ENCODE results near the gene SMOC2. TPM values are rescaled to one million over a fixed set of nuclear protein-coding genes. Genes with fewer than 3 reads are reported as not detected.
"Not testable (repeated sequence)": the region's sequence is repeated elsewhere in the genome, so short reads cannot be mapped to it uniquely, and the experiment has no call there.

The SMOC2 gene
- total RNA-seq, 2 experiments from 2014 or later: not detected

DNA sequence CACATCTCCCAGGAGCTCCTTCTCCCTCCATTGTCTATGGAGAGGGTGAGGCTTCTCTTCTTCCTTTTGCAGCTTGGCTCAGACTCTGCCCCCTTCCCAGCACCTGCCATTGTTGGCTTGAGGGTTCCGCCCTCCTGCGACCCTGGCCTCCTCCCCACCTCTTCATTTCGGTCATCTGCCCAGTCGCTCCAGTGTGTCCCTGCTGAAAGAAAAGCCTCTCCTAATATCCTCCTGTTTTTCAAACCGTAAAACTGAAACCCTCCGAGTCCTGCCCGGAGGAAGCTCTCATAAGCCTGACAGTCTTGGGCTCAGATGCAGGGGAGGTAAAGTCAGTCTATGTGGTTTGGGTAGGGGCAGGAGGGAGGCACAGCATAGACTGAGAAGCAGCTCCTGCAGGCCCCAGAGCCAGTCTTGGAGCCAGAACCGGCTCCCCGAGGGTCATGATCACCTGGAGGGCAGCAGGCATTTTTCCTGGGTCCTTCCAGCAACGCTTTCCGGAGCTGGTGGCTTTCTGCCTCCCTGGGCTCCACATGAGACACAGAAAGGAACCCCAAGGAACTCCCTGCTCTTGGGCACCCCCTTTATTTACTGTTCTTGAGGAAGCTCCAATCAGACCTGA, 235.1 kb downstream of the SMOC2 start:
- H3K27me3 Mint-ChIP-seq: no peaks in the 10 kb centered on the region
- H3K9me3 Mint-ChIP-seq (ENCODE audit: low read depth): no peaks in the 10 kb centered on the region
- no peaks in the 10 kb centered on the region for H3K36me3 Mint-ChIP-seq
- no peaks in the 10 kb centered on the region for H3K4me1 Mint-ChIP-seq
- no peak overlapping the region for H3K4me3 Mint-ChIP-seq
- ATAC-seq (no peak), DNase-seq (no peak)
- H3K27ac Mint-ChIP-seq: no peak overlapping the region
- CTCF ChIA-PET: no interaction called here

DNA sequence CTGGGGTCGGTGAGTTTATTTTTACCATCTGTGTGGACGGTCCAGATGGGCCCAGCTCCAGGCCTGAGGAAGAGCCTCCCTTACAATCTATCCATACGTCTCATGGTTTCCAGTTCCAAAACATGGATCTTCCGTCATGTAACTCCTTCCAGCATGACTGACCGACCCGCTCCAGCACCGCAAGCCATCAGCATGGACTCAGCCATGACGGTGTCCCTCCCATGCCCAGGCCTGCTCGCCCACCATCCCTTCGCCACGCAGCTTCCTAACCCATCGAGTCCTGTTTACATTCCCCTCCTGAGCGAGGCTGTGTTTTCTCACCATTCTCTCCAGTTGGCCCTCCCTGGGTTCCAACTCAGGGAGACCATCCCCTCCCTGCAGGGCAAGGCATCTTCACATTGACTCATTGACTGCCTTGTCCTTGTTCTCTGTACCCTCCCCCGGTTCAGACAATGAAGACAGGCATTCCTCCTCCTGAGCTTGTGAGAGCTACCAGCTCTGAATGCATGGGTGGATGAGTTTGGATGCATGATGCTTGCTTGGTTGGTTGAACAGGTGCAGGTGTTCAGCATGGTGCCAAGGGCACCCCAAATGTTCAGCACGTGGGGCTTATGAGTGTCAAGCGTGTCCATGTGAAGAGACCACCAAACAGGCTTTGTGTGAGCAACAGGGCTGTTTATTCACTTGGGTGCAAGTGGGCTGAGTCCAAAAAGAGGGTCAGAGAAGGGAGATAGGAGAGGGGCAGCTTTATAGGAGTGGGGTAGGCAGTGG, 235.8 kb downstream of the SMOC2 start:
- Mint-ChIP-seq H3K4me3 (no peak overlapping the region), H3K27me3 (no peaks in the 10 kb centered on the region), H3K36me3 (no peaks in the 10 kb centered on the region), H3K9me3 (ENCODE audit: low read depth) (no peaks in the 10 kb centered on the region), H3K27ac (no peak overlapping the region), H3K4me1 (no peaks in the 10 kb centered on the region)
- no peak for ATAC-seq
- peak; percentile 18 for DNase-seq
- CTCF ChIA-PET: no interaction called here

DNA sequence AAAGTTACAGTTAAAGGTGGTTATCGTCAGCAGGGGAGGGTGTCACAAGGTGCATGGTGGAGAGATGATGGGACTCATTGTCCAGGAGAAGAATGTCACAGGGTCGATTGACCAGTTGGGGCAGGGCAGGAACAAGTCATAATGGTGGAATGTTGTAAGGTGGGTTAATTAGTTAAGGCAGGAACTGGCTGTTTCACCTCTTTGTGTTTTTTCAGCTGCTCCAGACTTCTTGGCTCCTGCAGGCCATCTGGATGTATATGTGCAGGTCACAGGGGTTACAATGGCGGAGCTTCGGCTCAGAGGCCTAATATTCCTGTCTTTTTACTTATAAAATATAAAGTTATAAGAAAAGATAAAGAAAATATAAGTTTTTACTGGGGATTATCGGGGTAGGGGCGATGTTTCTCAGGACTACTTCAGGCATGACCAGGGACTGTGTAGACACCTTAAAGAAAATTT, 236.4 kb downstream of the SMOC2 start:
- H3K27ac Mint-ChIP-seq; H3K27me3 Mint-ChIP-seq; CTCF ChIA-PET; H3K4me1 Mint-ChIP-seq; H3K9me3 Mint-ChIP-seq (ENCODE audit: low read depth); H3K4me3 Mint-ChIP-seq; ATAC-seq; H3K36me3 Mint-ChIP-seq; DNase-seq: not testable (repeated sequence)

DNA sequence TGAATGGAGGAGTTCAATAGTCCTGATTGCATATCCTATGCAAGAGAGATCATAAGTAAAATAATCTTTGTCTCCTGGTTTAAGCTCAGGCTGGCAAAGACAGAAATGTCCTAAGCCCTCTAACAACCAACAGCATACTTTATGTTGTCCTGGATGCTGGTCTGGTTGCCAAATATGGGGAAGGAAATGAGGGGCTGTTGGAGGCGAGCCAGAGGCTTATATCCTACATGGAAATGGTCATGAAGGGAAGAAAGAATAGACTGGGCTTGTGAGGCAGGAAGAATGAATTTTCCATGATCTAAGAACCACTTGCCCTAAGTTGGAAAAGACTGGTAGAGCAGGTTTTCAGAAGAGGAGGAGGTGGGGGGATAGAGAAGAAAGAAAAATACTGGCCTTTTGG, 237.1 kb downstream of the SMOC2 start:
- no peaks in the 10 kb centered on the region for H3K9me3 Mint-ChIP-seq (ENCODE audit: low read depth)
- no peaks in the 10 kb centered on the region for H3K36me3 Mint-ChIP-seq
- DNase-seq (no peak), ATAC-seq (no peak)
- no peaks in the 10 kb centered on the region for H3K27me3 Mint-ChIP-seq
- CTCF ChIA-PET: no interaction called here
- no peak overlapping the region for H3K4me3 Mint-ChIP-seq
- no peaks in the 10 kb centered on the region for H3K4me1 Mint-ChIP-seq
- no peak overlapping the region for H3K27ac Mint-ChIP-seq

DNA sequence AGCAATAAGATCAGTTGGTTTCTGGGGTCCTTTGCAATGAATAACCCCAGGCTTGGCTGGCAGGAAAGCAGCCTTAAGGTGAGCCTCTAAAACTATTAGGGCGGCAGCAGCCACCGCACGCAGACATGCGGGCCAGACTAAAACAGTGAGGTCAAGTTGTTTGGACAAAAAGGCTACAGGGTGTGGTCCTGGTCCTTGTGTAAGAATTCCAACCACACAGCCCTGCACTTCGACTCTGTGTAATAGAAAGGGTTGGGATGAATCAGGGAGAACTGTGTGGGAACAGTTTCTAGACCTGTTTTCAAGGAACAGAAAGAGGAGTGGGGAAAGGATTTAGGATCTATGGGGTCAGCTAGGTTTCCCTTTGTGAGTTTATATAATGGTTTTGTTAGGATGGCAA, 237.6 kb downstream of the SMOC2 start:
- Mint-ChIP-seq H3K36me3 (no peaks in the 10 kb centered on the region), H3K9me3 (ENCODE audit: low read depth) (no peaks in the 10 kb centered on the region), H3K27ac (no peak overlapping the region), H3K4me3 (no peak overlapping the region), H3K4me1 (no peaks in the 10 kb centered on the region), H3K27me3 (no peaks in the 10 kb centered on the region)
- peak; percentile 8 for DNase-seq
- no peak for ATAC-seq
- CTCF ChIA-PET: no interaction called here

DNA sequence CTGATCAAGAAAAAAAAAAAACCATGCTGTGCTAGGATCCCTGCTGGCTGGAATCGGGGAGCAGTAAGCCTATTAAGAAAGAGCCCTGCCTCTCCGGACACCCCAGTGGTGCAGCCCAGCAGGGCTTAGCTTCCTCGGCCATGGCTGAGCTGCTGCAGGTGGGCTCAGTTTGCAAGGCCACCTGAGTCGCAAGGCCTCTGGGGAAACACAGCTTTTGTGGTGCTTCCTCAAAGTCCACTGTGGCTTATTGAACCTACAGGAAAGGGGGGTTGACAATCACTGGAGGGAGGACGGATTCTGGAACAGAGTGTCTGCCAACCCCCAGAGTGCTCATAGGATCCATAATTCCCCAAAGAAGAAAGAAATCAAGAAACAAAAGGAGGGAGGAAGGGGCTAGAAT, 240.8 kb downstream of the SMOC2 start:
- ATAC-seq (no peak), DNase-seq (peak; percentile 12)
- Mint-ChIP-seq H3K4me1 (no peaks in the 10 kb centered on the region), H3K36me3 (no peaks in the 10 kb centered on the region), H3K9me3 (ENCODE audit: low read depth) (no peaks in the 10 kb centered on the region), H3K4me3 (no peak overlapping the region), H3K27me3 (no peaks in the 10 kb centered on the region), H3K27ac (no peak overlapping the region)
- CTCF ChIA-PET: no interaction called here

DNA sequence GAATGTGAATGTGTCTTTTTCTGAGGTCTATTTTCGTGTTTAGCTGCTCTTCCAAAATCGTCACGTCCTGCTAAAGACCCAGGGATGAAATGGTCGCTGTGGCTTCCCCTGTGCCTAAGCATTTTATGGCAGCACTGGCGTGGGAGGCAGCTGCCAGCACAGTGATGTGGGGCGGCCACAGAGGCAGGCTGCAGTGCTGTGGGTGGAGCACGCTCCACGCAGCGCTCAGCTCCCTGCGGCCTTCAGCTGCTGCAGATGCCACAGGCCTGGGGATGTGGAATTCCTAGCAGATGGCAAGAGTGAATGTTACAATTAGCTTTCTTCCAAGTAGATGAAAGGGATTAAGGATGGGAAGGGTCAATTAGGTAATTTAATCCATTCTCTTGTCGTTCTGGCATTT, 242.6 kb downstream of the SMOC2 start:
- CTCF ChIA-PET: no interaction called here
- peak; percentile 9 for DNase-seq
- Mint-ChIP-seq H3K4me1 (no peaks in the 10 kb centered on the region), H3K36me3 (no peaks in the 10 kb centered on the region), H3K27me3 (no peaks in the 10 kb centered on the region), H3K9me3 (ENCODE audit: low read depth) (no peaks in the 10 kb centered on the region), H3K4me3 (no peak overlapping the region), H3K27ac (no peak overlapping the region)
- ATAC-seq: no peak

DNA sequence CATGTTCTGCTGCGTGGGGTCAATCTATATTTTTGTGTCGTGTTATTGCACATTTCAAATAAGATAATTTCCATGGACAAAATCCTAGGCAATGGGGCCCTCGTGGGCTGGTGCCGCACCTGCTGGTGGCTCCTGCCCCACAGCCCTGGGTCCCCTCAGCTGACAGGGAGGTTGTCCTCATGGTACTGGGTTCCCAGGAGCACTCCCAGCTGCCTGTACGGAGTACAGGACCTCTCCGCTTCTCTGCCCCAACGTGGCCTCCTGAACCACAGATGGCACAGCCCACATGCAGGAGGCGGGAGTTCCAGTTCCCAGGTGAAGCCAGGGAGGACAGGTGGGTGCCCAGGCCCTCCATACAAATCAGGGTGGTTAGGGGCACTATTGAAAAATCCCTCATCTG, 243.5 kb downstream of the SMOC2 start:
- DNase-seq (peak; percentile 3), ATAC-seq (no peak)
- no peaks in the 10 kb centered on the region for H3K9me3 Mint-ChIP-seq (ENCODE audit: low read depth)
- H3K27me3 Mint-ChIP-seq: no peaks in the 10 kb centered on the region
- CTCF ChIA-PET: no interaction called here
- H3K27ac Mint-ChIP-seq: no peak overlapping the region
- no peaks in the 10 kb centered on the region for H3K36me3 Mint-ChIP-seq
- no peak overlapping the region for H3K4me3 Mint-ChIP-seq
- no peaks in the 10 kb centered on the region for H3K4me1 Mint-ChIP-seq

DNA sequence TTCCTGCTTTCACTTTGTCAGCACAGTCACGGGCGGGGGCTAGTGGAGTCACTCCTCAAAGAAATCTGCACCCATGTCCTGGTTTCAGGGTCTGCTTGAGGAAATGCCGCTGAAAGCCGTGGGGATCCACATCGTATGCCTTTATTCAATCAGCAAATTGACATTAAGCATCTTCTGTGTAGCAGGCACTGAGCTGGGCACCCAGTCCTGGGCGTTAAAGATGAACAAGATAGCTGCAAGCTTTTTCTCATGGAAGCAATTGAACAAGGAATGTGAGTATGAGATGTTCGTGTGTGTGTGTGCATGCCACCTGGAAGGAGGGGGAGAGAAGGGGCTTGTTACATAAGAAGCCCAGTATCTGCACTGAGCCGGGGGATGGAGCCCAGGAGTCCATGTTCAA, 243.9 kb downstream of the SMOC2 start:
- no peak overlapping the region for H3K4me3 Mint-ChIP-seq
- no peaks in the 10 kb centered on the region for H3K27me3 Mint-ChIP-seq
- H3K36me3 Mint-ChIP-seq: no peaks in the 10 kb centered on the region
- H3K9me3 Mint-ChIP-seq (ENCODE audit: low read depth): no peaks in the 10 kb centered on the region
- H3K27ac Mint-ChIP-seq: no peak overlapping the region
- no peaks in the 10 kb centered on the region for H3K4me1 Mint-ChIP-seq
- CTCF ChIA-PET: no interaction called here
- ATAC-seq (no peak), DNase-seq (peak; percentile 15)

DNA sequence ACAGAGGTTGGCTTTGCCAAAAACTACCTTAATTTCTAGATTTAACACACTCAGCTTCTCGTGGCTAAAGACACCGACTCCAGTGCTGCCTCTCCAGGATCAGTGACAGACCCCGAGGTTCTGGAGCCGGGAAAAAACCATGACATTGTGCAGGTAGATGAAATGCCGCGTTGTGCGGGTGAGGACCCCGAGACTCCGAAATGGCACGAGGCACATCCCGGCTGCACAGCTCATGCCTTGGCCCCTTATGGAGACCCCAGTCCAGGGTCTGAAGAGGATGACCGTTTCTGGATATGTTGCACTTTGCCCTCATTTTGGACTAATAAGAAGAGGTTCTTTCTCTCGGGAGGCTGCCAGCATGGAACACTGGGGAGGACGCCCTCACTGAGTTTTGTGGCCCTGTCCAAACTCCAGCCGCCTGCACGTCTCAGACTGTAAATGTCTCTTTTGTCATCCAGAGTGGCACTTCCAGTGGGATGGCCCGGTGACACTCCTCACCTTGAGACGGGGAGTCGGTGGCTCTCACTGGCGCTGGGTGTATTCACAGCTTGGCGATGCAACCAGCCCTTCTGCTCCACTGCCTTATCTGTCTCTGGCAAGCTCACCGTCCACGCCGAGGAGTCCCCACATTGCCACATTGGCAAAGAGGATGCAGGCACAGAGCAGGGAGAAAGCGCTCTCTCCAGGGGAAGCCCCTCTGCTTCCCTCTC, 245.2 kb downstream of the SMOC2 start:
- Mint-ChIP-seq H3K27me3 (no peaks in the 10 kb centered on the region), H3K9me3 (ENCODE audit: low read depth) (no peaks in the 10 kb centered on the region), H3K4me3 (no peak overlapping the region), H3K27ac (no peak overlapping the region), H3K36me3 (no peaks in the 10 kb centered on the region), H3K4me1 (no peaks in the 10 kb centered on the region)
- CTCF ChIA-PET: no interaction called here
- DNase-seq (peak; percentile 18), ATAC-seq (no peak)

DNA sequence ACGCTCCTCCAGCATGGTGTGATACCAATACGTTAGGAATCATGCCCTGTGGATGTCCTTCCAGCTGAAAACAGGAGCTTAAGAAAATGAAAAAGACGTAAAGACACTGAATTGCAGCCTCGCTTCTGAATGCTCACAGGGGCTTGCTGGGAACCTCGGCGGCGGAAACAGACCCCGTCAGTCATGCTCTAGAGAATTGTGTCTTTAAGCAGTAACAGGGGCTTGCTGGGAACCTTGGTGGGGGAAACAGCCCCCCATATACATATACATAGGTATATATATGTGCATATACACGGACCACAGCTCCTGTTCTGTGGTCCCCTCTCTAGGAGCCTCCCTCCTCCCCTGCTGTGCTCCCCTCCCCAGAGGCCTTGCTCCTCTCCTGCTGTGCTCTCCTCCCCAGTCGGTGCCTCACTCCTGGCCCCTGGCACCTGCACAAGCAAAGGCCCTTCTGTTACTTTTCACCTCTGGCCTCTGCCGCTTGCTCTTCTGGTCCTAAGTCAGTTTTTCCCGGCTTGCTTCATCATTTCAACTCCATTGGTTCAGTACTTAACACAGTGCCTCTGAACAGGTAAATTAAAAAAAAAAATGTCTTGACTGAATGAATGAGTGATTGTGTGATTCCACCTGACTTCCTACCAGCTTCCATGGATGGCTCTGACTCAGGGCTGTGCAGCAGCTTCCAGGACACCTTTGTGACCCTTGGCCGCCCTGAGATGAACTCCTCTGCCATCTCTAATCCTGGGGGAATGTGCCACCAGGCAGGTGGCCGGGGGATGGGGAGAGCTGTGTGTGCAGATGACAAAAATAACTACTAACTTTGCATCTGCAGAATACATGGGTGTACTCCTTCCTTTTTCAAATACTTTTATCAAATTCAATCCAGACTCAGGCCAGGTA, 246.1 kb downstream of the SMOC2 start:
- DNase-seq: peak; percentile 9
- Mint-ChIP-seq H3K4me1 (no peaks in the 10 kb centered on the region), H3K4me3 (no peak overlapping the region), H3K36me3 (no peaks in the 10 kb centered on the region), H3K9me3 (ENCODE audit: low read depth) (no peaks in the 10 kb centered on the region), H3K27ac (no peak overlapping the region), H3K27me3 (no peaks in the 10 kb centered on the region)
- CTCF ChIA-PET: no interaction called here
- ATAC-seq: no peak

DNA sequence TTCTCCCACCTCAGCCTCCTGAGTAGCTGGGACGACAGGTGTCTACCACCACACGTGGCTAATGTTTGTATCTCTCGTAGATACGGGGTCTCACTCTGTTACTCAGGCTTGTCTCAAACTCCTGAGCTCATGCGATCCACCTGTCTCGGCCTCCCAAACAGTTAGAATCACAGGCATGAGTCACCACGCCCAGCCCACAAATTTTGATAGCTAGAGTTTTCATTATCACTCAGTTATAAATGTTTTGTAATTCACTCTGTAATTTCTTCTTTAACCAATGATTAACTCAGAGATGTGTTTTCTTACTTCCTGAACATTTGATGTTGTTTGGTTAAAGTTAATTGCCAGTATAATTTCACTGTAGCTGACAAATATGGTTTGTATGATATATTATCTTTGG, 249.3 kb downstream of the SMOC2 start:
- DNase-seq (no peak), ATAC-seq (no peak)
- Mint-ChIP-seq H3K27ac (no peak overlapping the region), H3K4me1 (no peaks in the 10 kb centered on the region), H3K4me3 (no peak overlapping the region), H3K9me3 (ENCODE audit: low read depth) (no peaks in the 10 kb centered on the region), H3K27me3 (no peaks in the 10 kb centered on the region), H3K36me3 (no peaks in the 10 kb centered on the region)
- CTCF ChIA-PET: no interaction called here

DNA sequence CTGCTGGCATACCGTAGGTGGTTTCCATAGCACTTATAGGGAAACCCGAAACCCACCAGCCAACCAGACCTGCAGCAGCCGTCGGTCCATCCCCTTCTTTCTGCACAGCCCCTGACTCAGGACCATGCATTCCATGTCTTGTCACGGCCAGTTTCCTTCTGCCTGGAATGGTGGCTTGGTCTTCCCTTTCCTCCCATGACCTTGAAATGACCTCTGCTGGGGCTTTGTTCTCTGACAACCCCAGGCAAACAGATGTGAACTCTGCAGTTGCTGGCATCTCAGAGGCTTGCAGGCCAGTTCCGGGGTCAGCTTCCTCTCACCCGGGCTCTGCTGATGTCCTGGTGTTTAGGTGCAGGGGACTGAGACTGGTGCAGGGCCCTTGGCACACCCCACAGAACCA, 250.8 kb downstream of the SMOC2 start:
- Mint-ChIP-seq H3K27me3 (no peaks in the 10 kb centered on the region), H3K4me1 (no peaks in the 10 kb centered on the region), H3K9me3 (ENCODE audit: low read depth) (peaks cover 3% of the 10 kb centered on the region), H3K36me3 (no peaks in the 10 kb centered on the region), H3K4me3 (no peak overlapping the region), H3K27ac (no peak overlapping the region)
- ATAC-seq (no peak), DNase-seq (peak; percentile 14)
- CTCF ChIA-PET: no interaction called here

Measured in activated CD8-positive, alpha-beta memory T cell treated with anti-CD3 and anti-CD28 coated beads, Interleukin-2, amount 10 ng/mL, durations not matched to agents 7 days and 5 days (primary cell).